Activated T-cell treated with anti-CD3 and anti-CD28 coated beads, Interleukin-2, amount 50 U/mL, for 4 hours (primary cell): ENCODE results near the gene STK39. TPM values are rescaled to one million over a fixed set of nuclear protein-coding genes. Genes with fewer than 3 reads are reported as not detected.

ENCODE experiments used
- ATAC-seq, 2 donors: fragments of 200-7000 bp; cut with Tn5 transposase; one replicate each; pipeline ENCODE4 v1.10.0; 2021
- DNase-seq: peaks from one replicate; pipeline ENCODE4 v3.0.0-alpha.2; 2020
- H3K27me3 Mint-ChIP-seq: one replicate; pipeline ENCODE4 v1.8.0; 2021; ENCODE audit warnings: low read depth, mixed read lengths
- H3K36me3 Mint-ChIP-seq: one replicate; pipeline ENCODE4 v1.8.0; 2022; ENCODE audit warnings: mixed read lengths; ENCODE audit not compliant: insufficient read depth
- H3K4me1 Mint-ChIP-seq: one replicate; pipeline ENCODE4 v1.8.0; 2021; ENCODE audit warnings: low read depth, mixed read lengths
- H3K4me3 Mint-ChIP-seq: one replicate; pipeline ENCODE4 v1.8.0; 2021; ENCODE audit warnings: mild to moderate bottlenecking, moderate library complexity, mixed read lengths
- H3K9me3 Mint-ChIP-seq: one replicate; pipeline ENCODE4 v1.8.0; 2021; ENCODE audit warnings: mixed read lengths
- total RNA-seq, 3 donors: library from RNA; stranded (reverse); gene quantifications; one replicate each; pipeline ENCODE4 v1.2.1, GENCODE V29; 2021

Gene STK39
- total RNA-seq, 3 donors from 2014 or later = 24.9 to 31.9 (median 31.5) TPM

- no peak for ATAC-seq
- Mint-ChIP-seq H3K4me1 (no peaks in the 10 kb centered on the region), H3K27me3 (no peaks in the 10 kb centered on the region)
Observed at GRCh38 chr2:167929484-167929883, 317.9 kb downstream of the STK39 start.

GRCh38 chr2:167928434-167928833 is 319.0 kb downstream of the STK39 start:
- H3K4me1 Mint-ChIP-seq = no peaks in the 10 kb centered on the region
- no peak overlapping the region for H3K4me3 Mint-ChIP-seq
- H3K36me3 Mint-ChIP-seq = no peaks in the 10 kb centered on the region
- no peak for ATAC-seq
- no peak for DNase-seq
- no peaks in the 10 kb centered on the region for H3K9me3 Mint-ChIP-seq
- no peaks in the 10 kb centered on the region for H3K27me3 Mint-ChIP-seq

More at GRCh38 chr2:167929484-167929883, 317.9 kb downstream of the STK39 start:
- Mint-ChIP-seq H3K4me3 (no peak overlapping the region), H3K9me3 (no peaks in the 10 kb centered on the region), H3K36me3 (no peaks in the 10 kb centered on the region)
- DNase-seq = no peak

GRCh38 chr2:167925758-167926157 is 321.6 kb downstream of the STK39 start:
- Mint-ChIP-seq H3K4me1 (no peaks in the 10 kb centered on the region), H3K4me3 (no peak overlapping the region), H3K27me3 (no peaks in the 10 kb centered on the region), H3K9me3 (no peaks in the 10 kb centered on the region), H3K36me3 (no peaks in the 10 kb centered on the region)
- DNase-seq (no peak), ATAC-seq (no peak)

GRCh38 chr2:167924556-167924955 is 322.8 kb downstream of the STK39 start:
- H3K36me3 Mint-ChIP-seq = no peaks in the 10 kb centered on the region
- H3K4me3 Mint-ChIP-seq = no peak overlapping the region
- no peaks in the 10 kb centered on the region for H3K4me1 Mint-ChIP-seq
- DNase-seq (no peak), ATAC-seq (no peak)
- H3K27me3 Mint-ChIP-seq = no peaks in the 10 kb centered on the region
- no peaks in the 10 kb centered on the region for H3K9me3 Mint-ChIP-seq

- Mint-ChIP-seq H3K36me3 (no peaks in the 10 kb centered on the region), H3K4me3 (no peak overlapping the region), H3K27me3 (peaks cover 5% of the 10 kb centered on the region), H3K4me1 (no peaks in the 10 kb centered on the region), H3K9me3 (peaks cover 1% of the 10 kb centered on the region)
- ATAC-seq (no peak), DNase-seq (no peak)
Observed at GRCh38 chr2:167916756-167917155, 330.6 kb downstream of the STK39 start.

GRCh38 chr2:167914969-167915368 is 332.4 kb downstream of the STK39 start:
- ATAC-seq = no peak

GRCh38 chr2:167908786-167909185 is 338.6 kb downstream of the STK39 start:
- peaks cover 4% of the 10 kb centered on the region for H3K9me3 Mint-ChIP-seq
- no peaks in the 10 kb centered on the region for H3K4me1 Mint-ChIP-seq
- no peaks in the 10 kb centered on the region for H3K36me3 Mint-ChIP-seq

More at GRCh38 chr2:167914969-167915368, 332.4 kb downstream of the STK39 start:
- no peak for DNase-seq
- Mint-ChIP-seq H3K4me1 (no peaks in the 10 kb centered on the region), H3K9me3 (peaks cover 4% of the 10 kb centered on the region), H3K4me3 (no peak overlapping the region), H3K36me3 (no peaks in the 10 kb centered on the region), H3K27me3 (peaks cover 18% of the 10 kb centered on the region)

GRCh38 chr2:167905668-167906067 is 341.7 kb downstream of the STK39 start:
- Mint-ChIP-seq H3K4me1 (no peaks in the 10 kb centered on the region), H3K27me3 (peaks cover 19% of the 10 kb centered on the region), H3K4me3 (no peak overlapping the region), H3K36me3 (no peaks in the 10 kb centered on the region), H3K9me3 (no peaks in the 10 kb centered on the region)
- DNase-seq = no peak
- no peak for ATAC-seq

More at GRCh38 chr2:167908786-167909185, 338.6 kb downstream of the STK39 start:
- DNase-seq = no peak
- H3K27me3 Mint-ChIP-seq = peaks cover 22% of the 10 kb centered on the region
- ATAC-seq = no peak
- H3K4me3 Mint-ChIP-seq = no peak overlapping the region

Other genes starting within 250 kb of the STK39 start
- 10 to 100 TPM; 14.1 to 17.2 (median 16.7) TPM for gene CERS6, start 208.7 kb upstream of the STK39 start, total RNA-seq